ENCODE results near the gene MYO7A. TPM values are rescaled to one million over a fixed set of nuclear protein-coding genes. Genes with fewer than 3 reads are reported as not detected.

MYO7A gene
- total RNA-seq, 1 donor from 2014 or later, result 0.16 TPM

- Histone ChIP-seq H2AFZ (ENCODE audit: low read depth, low read length) (no peak overlapping the region), H3K79me2 (ENCODE audit: insufficient read depth, low read length) (no peaks in the 10 kb centered on the region), H3K9me3 (ENCODE audit: insufficient read depth, low read depth, low read length) (no peaks in the 10 kb centered on the region), H3K27me3 (ENCODE audit: insufficient read depth, low read length) (no peaks in the 10 kb centered on the region), H3K4me3 (ENCODE audit: insufficient read depth, low read depth, low read length) (no peak overlapping the region), H3K36me3 (ENCODE audit: insufficient read depth, low read length) (no peaks in the 10 kb centered on the region), H4K20me1 (ENCODE audit: insufficient read depth, low read length) (peaks cover 19% of the 10 kb centered on the region), H3K27ac (ENCODE audit: low read depth, low read length) (no peak overlapping the region), H3K4me2 (ENCODE audit: low read length) (no peak overlapping the region), H3K9ac (ENCODE audit: low read length) (no peak overlapping the region), H3K4me1 (ENCODE audit: insufficient read depth, low read length) (peaks cover 46% of the 10 kb centered on the region)
- Mint-ChIP-seq H3K4me3 (ENCODE audit: unreplicated experiment) (no peak overlapping the region), H3K27me3 (ENCODE audit: low read depth, unreplicated experiment) (peaks cover 6% of the 10 kb centered on the region), H3K36me3 (ENCODE audit: low read depth, unreplicated experiment) (peaks cover 4% of the 10 kb centered on the region), H3K9me3 (ENCODE audit: unreplicated experiment) (no peaks in the 10 kb centered on the region), H3K4me1 (ENCODE audit: low read depth, unreplicated experiment) (peaks cover 11% of the 10 kb centered on the region), H3K27ac (ENCODE audit: unreplicated experiment) (no peak overlapping the region)
- TF ChIP-seq EZH2 (IDR thresholded peaks at IDR 0.05; ENCODE audit: insufficient read depth, low read length) (no peak), CTCF (IDR thresholded peaks at IDR 0.05; ENCODE audit: insufficient read depth, low read depth, low read length) (no peak)
- DNase-seq (ENCODE audit: low read depth) (no peak), FAIRE-seq (no peak)
These were observed 17.2 kb upstream of the MYO7A start for GRCh38 chr11:77110836-77111235.

GRCh38 chr11:77111277-77111676 is 16.8 kb upstream of the MYO7A start:
- TF ChIP-seq EZH2 (IDR thresholded peaks at IDR 0.05; ENCODE audit: insufficient read depth, low read length) (no peak), CTCF (IDR thresholded peaks at IDR 0.05; ENCODE audit: insufficient read depth, low read depth, low read length) (no peak)
- Histone ChIP-seq H3K9ac (ENCODE audit: low read length) (no peak overlapping the region), H3K36me3 (ENCODE audit: insufficient read depth, low read length) (no peaks in the 10 kb centered on the region), H3K4me3 (ENCODE audit: insufficient read depth, low read depth, low read length) (no peak overlapping the region), H3K4me2 (ENCODE audit: low read length) (no peak overlapping the region), H4K20me1 (ENCODE audit: insufficient read depth, low read length) (peaks cover 19% of the 10 kb centered on the region), H3K79me2 (ENCODE audit: insufficient read depth, low read length) (no peaks in the 10 kb centered on the region), H3K4me1 (ENCODE audit: insufficient read depth, low read length) (peaks cover 45% of the 10 kb centered on the region), H3K27ac (ENCODE audit: low read depth, low read length) (no peak overlapping the region), H3K27me3 (ENCODE audit: insufficient read depth, low read length) (no peaks in the 10 kb centered on the region), H2AFZ (ENCODE audit: low read depth, low read length) (no peak overlapping the region), H3K9me3 (ENCODE audit: insufficient read depth, low read depth, low read length) (no peaks in the 10 kb centered on the region)
- H3K27ac Mint-ChIP-seq (ENCODE audit: unreplicated experiment), result no peak overlapping the region
- DNase-seq (ENCODE audit: low read depth) (peak; percentile 41), FAIRE-seq (no peak)
- peaks cover 6% of the 10 kb centered on the region for H3K27me3 Mint-ChIP-seq (ENCODE audit: low read depth, unreplicated experiment)
- no peak overlapping the region for H3K4me3 Mint-ChIP-seq (ENCODE audit: unreplicated experiment)
- H3K9me3 Mint-ChIP-seq (ENCODE audit: unreplicated experiment), result no peaks in the 10 kb centered on the region
- H3K36me3 Mint-ChIP-seq (ENCODE audit: low read depth, unreplicated experiment), result peaks cover 4% of the 10 kb centered on the region
- peaks cover 11% of the 10 kb centered on the region for H3K4me1 Mint-ChIP-seq (ENCODE audit: low read depth, unreplicated experiment)

DNA sequence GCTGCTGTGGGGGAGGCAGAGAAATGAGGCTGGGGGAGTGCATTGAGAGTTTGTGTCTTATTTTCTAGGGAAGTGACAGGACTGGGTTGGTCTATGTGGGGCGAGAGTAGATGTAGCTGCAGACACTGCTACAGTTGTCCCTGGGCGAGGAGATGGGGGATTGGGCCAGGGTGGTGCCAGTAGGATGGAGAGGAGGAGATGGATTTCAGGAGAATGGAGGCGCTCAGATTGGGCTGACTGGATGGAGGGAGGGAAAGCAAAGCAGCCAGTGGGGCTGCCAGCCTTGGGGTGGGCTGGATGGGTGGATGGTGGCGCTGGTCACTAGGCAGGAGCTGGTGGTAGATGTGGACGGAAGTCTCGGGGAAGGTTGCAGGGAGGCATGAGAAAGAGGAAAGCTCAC is 16.1 kb upstream of the MYO7A start:
- Mint-ChIP-seq H3K27me3 (ENCODE audit: low read depth, unreplicated experiment) (peaks cover 6% of the 10 kb centered on the region), H3K4me1 (ENCODE audit: low read depth, unreplicated experiment) (peaks cover 11% of the 10 kb centered on the region), H3K36me3 (ENCODE audit: low read depth, unreplicated experiment) (peaks cover 6% of the 10 kb centered on the region), H3K27ac (ENCODE audit: unreplicated experiment) (no peak overlapping the region), H3K4me3 (ENCODE audit: unreplicated experiment) (peak overlapping the region; percentile 16), H3K9me3 (ENCODE audit: unreplicated experiment) (no peaks in the 10 kb centered on the region)
- Histone ChIP-seq H3K4me1 (ENCODE audit: insufficient read depth, low read length) (peaks cover 42% of the 10 kb centered on the region), H2AFZ (ENCODE audit: low read depth, low read length) (no peak overlapping the region), H3K9ac (ENCODE audit: low read length) (no peak overlapping the region), H3K79me2 (ENCODE audit: insufficient read depth, low read length) (no peaks in the 10 kb centered on the region), H3K9me3 (ENCODE audit: insufficient read depth, low read depth, low read length) (no peaks in the 10 kb centered on the region), H3K4me2 (ENCODE audit: low read length) (no peak overlapping the region), H3K27me3 (ENCODE audit: insufficient read depth, low read length) (no peaks in the 10 kb centered on the region), H3K27ac (ENCODE audit: low read depth, low read length) (no peak overlapping the region), H3K4me3 (ENCODE audit: insufficient read depth, low read depth, low read length) (no peak overlapping the region), H3K36me3 (ENCODE audit: insufficient read depth, low read length) (no peaks in the 10 kb centered on the region), H4K20me1 (ENCODE audit: insufficient read depth, low read length) (peaks cover 18% of the 10 kb centered on the region)
- TF ChIP-seq EZH2 (IDR thresholded peaks at IDR 0.05; ENCODE audit: insufficient read depth, low read length) (no peak), CTCF (IDR thresholded peaks at IDR 0.05; ENCODE audit: insufficient read depth, low read depth, low read length) (no peak)
- DNase-seq (ENCODE audit: low read depth) (no peak), FAIRE-seq (no peak)
